ENCODE results near the gene VPS37C.

Gene VPS37C

GRCh38 chr11:61153593-61154095 lies 7.6 kb downstream of the VPS37C start:
- no peak overlapping the region for H2AFZ ChIP-seq (ENCODE audit: low read length, unreplicated experiment)
- peaks cover 73% of the 10 kb centered on the region for H3K79me2 ChIP-seq (ENCODE audit: control insufficient read depth, insufficient read depth, low read length, unreplicated experiment)
- no peaks in the 10 kb centered on the region for H3K27me3 ChIP-seq (ENCODE audit: insufficient read depth, low read length)
- peaks cover 19% of the 10 kb centered on the region for H3K36me3 ChIP-seq (ENCODE audit: insufficient read depth, low read length)
- H3K4me1 ChIP-seq (ENCODE audit: control insufficient read depth, insufficient read depth, low read length, unreplicated experiment): peaks cover 36% of the 10 kb centered on the region
- peak overlapping the region; percentile 44; the same call in 1 of the 2 replicates for H3K4me3 ChIP-seq (ENCODE audit: low read depth, low read length)
- peak overlapping the region; percentile 85 for H3K27ac ChIP-seq (ENCODE audit: low read depth, low read length)

- Histone ChIP-seq H3K4me3 (ENCODE audit: low read depth, low read length) (peak overlapping the region; percentile 44; the same call in 1 of the 2 replicates), H3K79me2 (ENCODE audit: control insufficient read depth, insufficient read depth, low read length, unreplicated experiment) (peaks cover 68% of the 10 kb centered on the region), H3K4me1 (ENCODE audit: control insufficient read depth, insufficient read depth, low read length, unreplicated experiment) (peaks cover 33% of the 10 kb centered on the region), H3K27me3 (ENCODE audit: insufficient read depth, low read length) (no peaks in the 10 kb centered on the region), H2AFZ (ENCODE audit: low read length, unreplicated experiment) (no peak overlapping the region), H3K36me3 (ENCODE audit: insufficient read depth, low read length) (peaks cover 19% of the 10 kb centered on the region), H3K27ac (ENCODE audit: low read depth, low read length) (peak overlapping the region; percentile 85)
These were observed 8.2 kb downstream of the VPS37C start for GRCh38 chr11:61152816-61153592.

GRCh38 chr11:61151545-61152252 lies 9.5 kb downstream of the VPS37C start:
- H3K36me3 ChIP-seq (ENCODE audit: insufficient read depth, low read length): peaks cover 13% of the 10 kb centered on the region
- H2AFZ ChIP-seq (ENCODE audit: low read length, unreplicated experiment): no peak overlapping the region
- H3K4me1 ChIP-seq (ENCODE audit: control insufficient read depth, insufficient read depth, low read length, unreplicated experiment): peaks cover 33% of the 10 kb centered on the region
- H3K27me3 ChIP-seq (ENCODE audit: insufficient read depth, low read length): no peaks in the 10 kb centered on the region
- H3K4me3 ChIP-seq (ENCODE audit: low read depth, low read length): no peak overlapping the region
- no peak overlapping the region for H3K27ac ChIP-seq (ENCODE audit: low read depth, low read length)
- peaks cover 64% of the 10 kb centered on the region for H3K79me2 ChIP-seq (ENCODE audit: control insufficient read depth, insufficient read depth, low read length, unreplicated experiment)

- H3K4me1 ChIP-seq (ENCODE audit: control insufficient read depth, insufficient read depth, low read length, unreplicated experiment): peaks cover 33% of the 10 kb centered on the region
- no peak overlapping the region for H3K27ac ChIP-seq (ENCODE audit: low read depth, low read length)
- H2AFZ ChIP-seq (ENCODE audit: low read length, unreplicated experiment): no peak overlapping the region
- no peak overlapping the region for H3K4me3 ChIP-seq (ENCODE audit: low read depth, low read length)
- H3K36me3 ChIP-seq (ENCODE audit: insufficient read depth, low read length): peaks cover 11% of the 10 kb centered on the region
- no peaks in the 10 kb centered on the region for H3K27me3 ChIP-seq (ENCODE audit: insufficient read depth, low read length)
- peaks cover 61% of the 10 kb centered on the region for H3K79me2 ChIP-seq (ENCODE audit: control insufficient read depth, insufficient read depth, low read length, unreplicated experiment)
These were observed 10.3 kb downstream of the VPS37C start for GRCh38 chr11:61150706-61151544.

- Histone ChIP-seq H2AFZ (ENCODE audit: low read length, unreplicated experiment) (no peak overlapping the region), H3K36me3 (ENCODE audit: insufficient read depth, low read length) (peaks cover 5% of the 10 kb centered on the region; the same call in 1 of the 2 replicates), H3K27me3 (ENCODE audit: insufficient read depth, low read length) (no peaks in the 10 kb centered on the region), H3K4me3 (ENCODE audit: low read depth, low read length) (no peak overlapping the region), H3K27ac (ENCODE audit: low read depth, low read length) (no peak overlapping the region), H3K4me1 (ENCODE audit: control insufficient read depth, insufficient read depth, low read length, unreplicated experiment) (peaks cover 33% of the 10 kb centered on the region), H3K79me2 (ENCODE audit: control insufficient read depth, insufficient read depth, low read length, unreplicated experiment) (peaks cover 56% of the 10 kb centered on the region)
These were observed 11.3 kb downstream of the VPS37C start for GRCh38 chr11:61149624-61150615.

- H3K79me2 ChIP-seq (ENCODE audit: control insufficient read depth, insufficient read depth, low read length, unreplicated experiment): peaks cover 48% of the 10 kb centered on the region
- peaks cover 20% of the 10 kb centered on the region for H3K4me1 ChIP-seq (ENCODE audit: control insufficient read depth, insufficient read depth, low read length, unreplicated experiment)
These were observed 13.2 kb downstream of the VPS37C start for GRCh38 chr11:61147791-61148620.

GRCh38 chr11:61147271-61147670 lies 14.0 kb downstream of the VPS37C start:
- Histone ChIP-seq H3K79me2 (ENCODE audit: control insufficient read depth, insufficient read depth, low read length, unreplicated experiment) (peaks cover 41% of the 10 kb centered on the region), H3K27ac (ENCODE audit: low read depth, low read length) (no peak overlapping the region), H3K27me3 (ENCODE audit: insufficient read depth, low read length) (no peaks in the 10 kb centered on the region), H2AFZ (ENCODE audit: low read length, unreplicated experiment) (no peak overlapping the region), H3K4me3 (ENCODE audit: low read depth, low read length) (no peak overlapping the region), H3K4me1 (ENCODE audit: control insufficient read depth, insufficient read depth, low read length, unreplicated experiment) (peaks cover 14% of the 10 kb centered on the region), H3K36me3 (ENCODE audit: insufficient read depth, low read length) (no peaks in the 10 kb centered on the region)

More at GRCh38 chr11:61147791-61148620, 13.2 kb downstream of the VPS37C start:
- no peak overlapping the region for H3K4me3 ChIP-seq (ENCODE audit: low read depth, low read length)
- H2AFZ ChIP-seq (ENCODE audit: low read length, unreplicated experiment): no peak overlapping the region
- no peaks in the 10 kb centered on the region for H3K27me3 ChIP-seq (ENCODE audit: insufficient read depth, low read length)
- no peaks in the 10 kb centered on the region for H3K36me3 ChIP-seq (ENCODE audit: insufficient read depth, low read length)
- no peak overlapping the region for H3K27ac ChIP-seq (ENCODE audit: low read depth, low read length)

- no peak overlapping the region for H3K27ac ChIP-seq (ENCODE audit: low read depth, low read length)
- no peak overlapping the region for H2AFZ ChIP-seq (ENCODE audit: low read length, unreplicated experiment)
- peaks cover 14% of the 10 kb centered on the region for H3K4me1 ChIP-seq (ENCODE audit: control insufficient read depth, insufficient read depth, low read length, unreplicated experiment)
- H3K4me3 ChIP-seq (ENCODE audit: low read depth, low read length): no peak overlapping the region
- no peaks in the 10 kb centered on the region for H3K27me3 ChIP-seq (ENCODE audit: insufficient read depth, low read length)
- peaks cover 41% of the 10 kb centered on the region for H3K79me2 ChIP-seq (ENCODE audit: control insufficient read depth, insufficient read depth, low read length, unreplicated experiment)
- no peaks in the 10 kb centered on the region for H3K36me3 ChIP-seq (ENCODE audit: insufficient read depth, low read length)
These were observed 14.8 kb downstream of the VPS37C start for GRCh38 chr11:61146416-61146815.

Measured in ACC112 (cell line).